Ascending aorta (tissue), 2 donors: ENCODE measurements around the gene JMJD6. TPM values are rescaled to one million over a fixed set of nuclear protein-coding genes. Genes with fewer than 3 reads are reported as not detected.

Source experiments
- DNase-seq, 2 donors: peaks; one replicate each; pipeline ENCODE4 v3.0.0-alpha.2; 2019; ENCODE audit warnings: low spot score in 2 of 2
- H3K27ac ChIP-seq, 2 donors: fragments of 200-600 bp; sonication (generic); one replicate each; pipeline ENCODE4 v1.5.1; 2016 to 2017; ENCODE audit warnings: mild to moderate bottlenecking in 1 of 2
- H3K27me3 ChIP-seq: fragments of 200-600 bp; sonication (generic); one replicate; pipeline ENCODE4 v1.5.1; 2017
- H3K36me3 ChIP-seq, 2 donors: fragments of 200-600 bp; sonication (generic); one replicate each; pipeline ENCODE4 v1.5.1; 2016
- H3K4me1 ChIP-seq, 2 donors: fragments of 200-600 bp; sonication (generic); one replicate each; pipeline ENCODE4 v1.5.1; 2016 to 2017; ENCODE audit warnings: mild to moderate bottlenecking in 1 of 2
- H3K4me3 ChIP-seq, 2 donors: fragments of 200-600 bp; sonication (generic); one replicate each; pipeline ENCODE4 v1.5.1; 2016 to 2017; ENCODE audit warnings: mild to moderate bottlenecking in 1 of 2
- H3K9me3 ChIP-seq, 2 donors: fragments of 200-600 bp; sonication (generic); one replicate each; pipeline ENCODE4 v1.5.1; 2016
- CTCF ChIP-seq, 3 experiments: fragments of 200-600 bp in 2 of 3; fragments of 450-650 bp in 1 of 3; sonication (generic) in 2 of 3; IDR thresholded peaks; one replicate each; pipeline ENCODE4 v1.5.1; 2016 to 2019; ENCODE audit warnings: antibody characterized with exemption in 3 of 3, mild to moderate bottlenecking in 1 of 3, moderate library complexity in 1 of 3
- intact Hi-C: fragments of 100-400 bp; cut with DNase I; formaldehyde crosslinking; loops from one replicate; pipeline ENCODE4 v1.15.1; 2023
- total RNA-seq: library from RNA; depleted of rRNA; stranded (reverse); fragments of >200 nt; gene quantifications from one replicate; pipeline ENCODE4 v1.1.0, GENCODE V29; 2016

JMJD6 gene
- total RNA-seq, 1 donor from 2014 or later = 29.4 TPM

DNA sequence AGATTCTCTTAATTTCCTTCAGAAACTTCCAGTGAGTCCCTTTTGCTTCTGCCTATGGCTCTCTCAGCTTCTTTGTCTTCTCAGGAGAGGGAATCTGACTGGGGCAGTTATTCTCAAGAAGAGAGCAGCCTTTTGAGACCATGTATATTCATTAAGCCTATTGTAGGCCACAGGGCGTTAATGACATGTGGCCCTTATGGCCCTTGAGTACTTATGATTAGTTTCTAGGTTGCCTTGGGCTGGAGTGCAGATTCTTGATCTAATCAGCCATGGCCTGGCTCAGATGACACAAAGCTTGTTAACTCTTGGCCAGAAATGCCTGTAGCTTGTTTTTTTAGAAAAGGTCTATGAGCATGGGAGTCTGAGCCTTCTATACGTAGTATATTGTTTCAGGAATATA is 28.9 kb upstream of the JMJD6 start:
- intact Hi-C loops = no loop called here
- Histone ChIP-seq H3K9me3 (no peaks in the 10 kb centered on the region), H3K27ac (no peak overlapping the region), H3K36me3 (peaks cover 36 to 55% of the 10 kb centered on the region in 2 donors), H3K4me3 (no peak overlapping the region), H3K4me1 (no peaks in the 10 kb centered on the region), H3K27me3 (no peaks in the 10 kb centered on the region)
- no peak for TF ChIP-seq CTCF (IDR thresholded peaks at IDR 0.05)
- no peak for DNase-seq

- Histone ChIP-seq H3K4me3 (no peak overlapping the region), H3K27me3 (no peaks in the 10 kb centered on the region), H3K4me1 (no peaks in the 10 kb centered on the region), H3K9me3 (no peaks in the 10 kb centered on the region), H3K27ac (no peak overlapping the region), H3K36me3 (peaks cover 33 to 51% of the 10 kb centered on the region in 2 donors)
- no peak for DNase-seq
- no peak for TF ChIP-seq CTCF (IDR thresholded peaks at IDR 0.05)
- intact Hi-C loops = no loop called here
Observed at GRCh38 chr17:76753061-76753961, 26.9 kb upstream of the JMJD6 start.

DNA sequence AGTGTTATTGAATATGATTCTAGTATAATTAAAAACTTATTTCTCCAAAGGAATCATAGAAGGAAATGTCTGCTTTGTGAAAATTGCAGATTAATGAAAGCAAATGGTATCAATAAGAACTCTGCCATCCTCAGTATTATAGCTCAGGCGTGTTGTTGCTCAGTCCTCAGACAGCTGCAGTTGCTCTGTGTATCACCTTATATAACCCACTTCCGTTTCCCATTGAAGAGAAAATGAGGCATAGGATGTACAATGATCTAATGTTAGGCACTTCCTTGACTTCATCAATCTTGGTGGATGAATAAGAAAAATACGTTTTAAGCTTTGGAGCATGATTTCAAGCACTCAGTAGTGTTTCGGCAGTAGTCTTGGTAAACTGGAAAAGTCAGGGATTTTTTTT is 25.6 kb upstream of the JMJD6 start:
- no peak overlapping the region for H3K4me3 ChIP-seq
- TF ChIP-seq CTCF (IDR thresholded peaks at IDR 0.05) = no peak
- intact Hi-C loops = no loop called here
- no peaks in the 10 kb centered on the region for H3K4me1 ChIP-seq
- no peaks in the 10 kb centered on the region for H3K9me3 ChIP-seq
- no peak overlapping the region for H3K27ac ChIP-seq
- DNase-seq = no peak
- no peaks in the 10 kb centered on the region for H3K27me3 ChIP-seq
- peaks cover 41 to 43% of the 10 kb centered on the region in 2 donors for H3K36me3 ChIP-seq

- peaks cover 39 to 43% of the 10 kb centered on the region in 2 donors for H3K36me3 ChIP-seq
- intact Hi-C loops = no loop called here
- no peaks in the 10 kb centered on the region for H3K27me3 ChIP-seq
- no peak for DNase-seq
- no peak for TF ChIP-seq CTCF (IDR thresholded peaks at IDR 0.05)
- H3K9me3 ChIP-seq = no peaks in the 10 kb centered on the region
- H3K4me1 ChIP-seq = no peaks in the 10 kb centered on the region
- H3K27ac ChIP-seq = no peak overlapping the region
- no peak overlapping the region for H3K4me3 ChIP-seq
Observed at GRCh38 chr17:76751416-76751993, 25.1 kb upstream of the JMJD6 start.

DNA sequence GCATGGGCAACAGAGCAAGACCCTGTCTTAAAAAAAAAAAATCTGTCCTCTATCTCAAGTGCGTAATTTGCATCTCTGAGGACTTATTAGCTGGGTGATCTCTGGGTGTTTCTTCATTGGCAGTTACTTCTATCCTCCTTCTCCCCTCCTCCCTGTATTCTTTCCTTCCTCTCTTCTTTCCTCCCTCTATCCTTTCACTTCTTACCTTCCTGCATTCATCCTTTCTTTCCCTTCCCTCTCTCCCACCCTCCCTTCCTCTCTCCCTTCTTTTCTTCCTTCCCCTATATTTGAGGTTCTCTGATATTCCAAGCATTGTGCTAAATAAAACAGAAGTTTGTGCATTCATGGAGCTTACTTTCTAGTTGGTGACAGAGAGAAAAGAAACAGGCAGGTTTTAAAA is 22.3 kb upstream of the JMJD6 start:
- Histone ChIP-seq H3K27me3 (no peaks in the 10 kb centered on the region), H3K36me3 (peaks cover 41 to 50% of the 10 kb centered on the region in 2 donors), H3K4me3 (no peak overlapping the region), H3K9me3 (no peaks in the 10 kb centered on the region), H3K27ac (no peak overlapping the region), H3K4me1 (no peaks in the 10 kb centered on the region)
- TF ChIP-seq CTCF (IDR thresholded peaks at IDR 0.05) = no peak
- intact Hi-C loops = no loop called here
- DNase-seq = no peak
